Measurements from ENCODE around the gene DPYD.

DPYD gene

DNA sequence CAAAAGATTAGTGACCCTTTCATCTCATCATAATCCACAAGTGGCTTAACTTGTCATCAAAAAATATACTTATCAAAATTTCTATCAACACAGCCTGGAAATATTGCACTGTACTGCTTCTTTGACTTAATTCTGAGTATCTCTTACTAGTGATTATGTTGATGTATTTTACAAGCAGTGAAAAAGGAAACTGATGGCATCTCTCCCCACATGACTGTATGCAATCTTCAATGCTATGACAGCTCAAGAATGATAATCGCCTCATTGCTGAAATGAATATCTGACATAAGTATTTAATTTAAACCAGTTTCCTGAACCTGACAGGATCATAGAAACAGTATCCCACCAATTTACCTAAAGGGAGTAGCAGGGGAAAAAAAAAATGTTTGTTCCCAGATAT lies 79.5 kb downstream of the DPYD start:
- no peak for DNase-seq (ENCODE audit: low read depth in 2 of 2)

DNA sequence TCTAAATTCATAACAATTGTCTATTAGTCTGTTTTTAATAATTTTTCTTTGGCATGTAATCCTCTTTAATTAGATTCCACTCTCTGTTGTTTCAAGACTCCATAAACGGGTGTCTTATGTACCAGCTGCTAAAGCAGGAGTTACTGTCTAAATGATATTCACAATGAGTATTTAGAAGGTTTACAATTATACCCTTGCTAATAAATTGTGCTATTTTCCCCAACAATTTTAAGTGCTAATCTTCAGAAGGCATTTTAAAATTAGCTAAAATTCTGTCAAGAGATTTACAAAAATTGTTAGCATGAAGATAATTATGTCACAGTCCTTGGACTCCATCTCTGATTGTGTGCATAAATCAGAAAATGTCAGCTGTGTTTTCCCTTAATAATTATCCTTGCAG lies 83.7 kb downstream of the DPYD start:
- no peak for DNase-seq (ENCODE audit: low read depth in 2 of 2)

DNA sequence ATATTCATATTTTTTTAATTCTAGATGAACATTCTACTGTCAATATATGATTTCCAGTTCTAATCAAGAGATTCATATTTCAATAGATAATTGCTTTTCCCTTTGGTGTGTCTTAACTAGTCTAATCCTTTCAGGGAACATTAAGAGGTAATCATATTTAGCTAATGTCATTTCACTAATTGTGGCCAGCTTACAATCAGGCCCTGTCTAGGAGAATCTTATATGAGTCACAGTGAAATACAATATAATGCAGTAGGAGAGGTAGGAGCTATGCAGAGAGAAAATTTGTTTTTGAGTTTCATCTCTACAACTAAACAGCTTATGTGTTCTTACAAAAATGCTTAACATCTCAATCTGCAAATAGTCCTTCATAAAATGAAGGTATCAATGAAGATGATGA lies 85.9 kb downstream of the DPYD start:
- no peak for DNase-seq (ENCODE audit: low read depth in 2 of 2)

DNA sequence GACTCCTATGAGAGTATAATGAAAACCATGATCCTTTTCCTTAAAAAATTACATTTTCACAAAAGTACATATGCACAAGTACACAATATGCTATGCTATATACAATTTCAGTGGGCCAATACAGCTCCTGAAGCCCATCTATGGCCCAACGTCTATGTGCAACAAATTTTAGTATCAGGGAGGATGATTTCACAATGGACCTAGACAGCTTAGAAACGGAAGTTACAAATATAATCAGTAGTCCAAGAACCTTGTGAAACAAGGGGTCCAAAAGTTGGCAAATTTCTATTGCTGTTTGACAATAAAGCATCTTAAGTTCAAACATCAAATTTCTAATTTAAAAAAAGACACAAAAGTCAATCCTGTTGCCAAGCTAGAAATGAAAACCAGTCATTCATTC lies 87.0 kb downstream of the DPYD start:
- DNase-seq (ENCODE audit: low read depth in 2 of 2), result no peak

DNA sequence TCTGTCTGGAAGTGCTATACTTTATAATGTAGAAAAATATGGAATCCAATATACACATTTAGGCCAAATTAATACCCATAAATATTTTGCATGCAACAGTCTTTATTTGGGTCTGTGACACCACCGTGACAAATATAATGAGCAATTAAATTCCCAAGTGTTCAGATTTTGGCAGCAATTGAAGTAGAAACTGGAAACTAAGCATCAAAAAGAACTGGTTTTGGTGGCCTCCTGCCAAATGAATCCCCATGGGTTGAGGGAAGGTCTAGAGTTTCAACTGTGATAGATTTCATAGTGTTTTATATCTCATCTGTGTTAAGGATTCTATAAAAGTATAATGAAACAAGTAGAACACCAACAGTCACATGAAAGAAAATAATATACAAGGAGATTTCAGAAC lies 88.4 kb downstream of the DPYD start:
- DNase-seq (ENCODE audit: low read depth in 2 of 2), result peak; percentile 42 to 53

DNA sequence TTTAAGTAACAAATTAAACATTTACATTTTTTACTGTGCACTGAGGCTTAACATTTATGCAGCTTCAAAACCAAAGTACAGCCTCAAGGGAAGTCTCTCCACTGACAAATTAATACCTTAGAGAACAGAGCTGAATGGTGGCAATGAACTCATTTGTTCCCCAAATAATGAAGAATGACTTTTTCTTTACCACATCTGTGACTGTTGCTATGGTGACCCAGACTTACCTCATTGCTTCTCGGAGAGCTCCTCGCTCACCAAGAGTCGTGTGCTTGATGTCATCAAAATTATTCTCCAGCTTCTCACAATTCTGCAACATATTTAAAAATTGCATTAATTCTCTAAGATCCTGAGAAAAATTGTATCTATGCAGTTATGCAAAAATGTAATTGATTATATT lies 92.9 kb downstream of the DPYD start:
- DNase-seq (ENCODE audit: low read depth in 2 of 2), result no peak

DNA sequence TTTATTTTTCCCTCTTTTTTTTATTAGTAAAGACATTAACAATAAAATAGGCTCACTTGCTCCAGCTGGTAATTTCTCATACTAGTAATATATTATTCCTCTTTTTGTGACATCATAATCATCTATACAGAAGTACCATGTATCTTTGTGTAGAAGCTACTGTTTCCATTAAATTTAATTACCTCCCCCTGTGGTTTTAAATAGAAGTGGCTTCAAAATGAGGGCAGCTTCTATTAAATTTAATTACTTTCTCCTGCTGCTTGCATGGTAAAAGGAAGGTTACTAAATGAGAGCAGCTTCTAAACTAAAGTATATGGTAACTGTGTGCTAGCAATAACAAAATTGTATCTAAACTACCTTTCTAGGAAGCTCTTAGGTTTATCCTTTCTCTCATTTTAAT lies 94.0 kb downstream of the DPYD start:
- no peak for DNase-seq (ENCODE audit: low read depth in 2 of 2)

DNA sequence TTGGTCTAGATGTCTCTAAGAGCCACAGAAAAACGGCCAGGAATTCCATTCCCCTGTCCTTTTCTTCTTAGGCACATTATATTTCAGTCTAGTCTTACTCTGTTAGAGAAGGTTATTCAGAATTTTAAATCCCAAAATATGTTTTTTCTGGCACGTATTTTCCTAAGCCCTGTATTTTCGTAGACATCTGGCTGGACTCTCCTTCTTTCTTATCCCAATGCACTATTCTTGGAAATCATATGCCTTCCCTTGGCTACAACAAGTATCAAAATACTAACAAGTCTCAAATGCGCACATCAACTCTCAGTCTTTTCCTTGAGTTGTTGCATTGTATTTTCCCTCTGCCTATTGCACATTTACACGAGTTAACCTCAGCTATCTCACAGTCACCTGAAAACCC lies 96.2 kb downstream of the DPYD start:
- DNase-seq (ENCODE audit: low read depth in 2 of 2), result no peak

DNA sequence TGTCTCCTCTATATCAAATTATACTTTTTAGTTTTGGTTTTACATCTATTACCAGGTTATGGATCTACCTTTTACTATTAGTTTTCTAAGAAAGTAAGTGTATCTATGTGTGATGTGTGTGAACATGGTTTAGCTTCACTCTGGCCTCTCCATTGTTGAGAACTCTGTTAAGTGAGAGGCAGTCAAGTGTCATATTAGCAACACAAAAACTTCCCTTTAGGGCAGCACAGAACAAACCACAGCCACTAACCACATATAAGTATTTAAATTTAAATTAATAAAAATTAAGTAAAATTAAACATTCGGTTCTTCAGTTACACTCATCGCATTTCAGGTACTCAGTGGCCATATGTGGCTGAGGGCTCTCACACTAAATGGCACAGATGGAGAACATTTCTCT lies 96.6 kb downstream of the DPYD start:
- no peak for DNase-seq (ENCODE audit: low read depth in 2 of 2)

DNA sequence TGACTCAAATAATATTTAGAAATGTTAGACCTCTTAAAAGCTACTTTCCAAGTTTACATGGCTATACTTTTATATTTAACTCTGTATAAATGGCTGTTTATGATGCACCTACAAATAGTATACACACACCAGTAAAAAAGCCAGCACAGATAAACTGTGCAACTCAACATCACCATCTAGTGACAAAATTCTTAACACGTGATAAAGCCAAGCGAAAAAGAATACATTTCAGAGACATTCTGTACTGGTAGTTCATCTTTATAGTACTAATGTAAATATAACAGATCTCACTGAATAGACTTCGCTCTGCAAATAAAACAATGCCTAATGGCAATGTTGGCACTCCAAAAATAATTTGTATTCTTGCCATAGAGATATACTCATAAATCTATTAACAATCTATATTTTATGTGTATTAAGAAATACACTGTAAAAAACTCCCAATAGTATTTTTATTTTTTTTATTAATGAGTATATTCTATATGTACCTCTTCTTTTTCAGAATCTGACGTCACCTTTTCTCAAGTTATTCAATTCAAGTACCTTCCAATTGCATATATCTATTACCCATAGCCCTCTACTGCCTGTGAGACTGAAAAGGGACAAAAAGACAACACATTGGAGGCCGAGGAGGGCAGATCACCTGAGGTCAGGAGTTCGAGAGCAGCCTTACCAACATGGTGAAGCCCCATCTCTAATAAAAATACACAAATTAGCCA lies 100.2 kb downstream of the DPYD start:
- DNase-seq (ENCODE audit: low read depth in 2 of 2), result peak in 1 of 2 experiments; percentile 16

DNA sequence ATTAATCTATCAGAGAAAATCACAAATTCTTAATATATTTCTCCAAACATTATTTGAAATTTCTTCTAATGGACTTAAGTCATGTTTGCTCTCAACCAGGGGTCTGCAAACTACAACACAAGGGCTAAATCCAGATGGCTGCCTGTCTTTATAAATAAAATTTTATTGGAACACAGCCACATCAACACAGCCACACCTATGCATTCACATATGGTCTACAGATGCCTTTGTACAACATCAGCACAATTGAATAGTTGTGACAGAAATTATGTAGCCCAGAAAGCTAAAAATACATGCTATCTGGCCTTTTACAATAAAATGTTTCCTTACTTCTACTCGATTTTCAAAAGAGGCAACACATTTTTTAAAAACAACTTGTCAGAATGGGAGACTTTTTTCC lies 103.9 kb downstream of the DPYD start:
- no peak for DNase-seq (ENCODE audit: low read depth in 2 of 2)

DNA sequence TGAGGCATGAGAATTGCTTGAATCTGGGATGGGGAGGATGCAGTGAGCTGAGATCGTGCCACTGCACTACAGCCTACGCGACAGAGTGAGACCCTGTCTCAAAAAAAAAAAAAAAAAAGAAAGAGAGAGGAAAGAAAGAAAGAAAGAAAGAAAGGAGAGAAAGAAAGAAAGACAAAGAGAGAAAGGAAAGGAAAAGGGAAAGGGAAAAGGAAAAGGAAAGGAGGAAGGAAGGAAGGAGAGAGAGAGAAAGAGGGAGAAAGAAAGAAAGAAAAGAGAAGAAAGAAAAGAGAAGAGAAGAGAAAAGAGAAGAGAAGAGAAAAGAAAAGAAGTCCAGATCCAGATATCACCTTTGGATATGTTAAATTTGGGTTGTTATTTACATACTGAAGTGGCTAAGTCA lies 106.0 kb downstream of the DPYD start:
- no peak for DNase-seq (ENCODE audit: low read depth in 2 of 2)

DNA sequence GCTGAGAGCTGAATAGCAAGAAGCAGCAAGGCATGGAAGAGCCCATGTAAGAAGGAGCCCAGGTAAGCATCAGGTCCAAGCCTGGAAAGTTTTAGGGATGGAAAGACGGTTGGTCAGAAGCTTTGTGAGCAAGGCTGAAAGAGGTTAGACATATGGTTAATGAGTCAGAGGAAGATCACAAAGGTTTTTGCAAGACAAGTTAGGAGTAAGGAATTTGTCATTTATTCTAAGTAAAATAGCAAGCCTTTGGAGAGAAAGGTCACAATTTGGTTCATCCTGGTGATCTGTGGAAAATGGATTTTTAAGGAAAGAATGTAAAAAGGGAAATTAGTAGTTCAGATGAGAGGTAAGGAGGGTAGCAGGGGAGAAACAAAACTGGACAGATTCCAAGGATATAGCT lies 106.7 kb downstream of the DPYD start:
- no peak for DNase-seq (ENCODE audit: low read depth in 2 of 2)

DNA sequence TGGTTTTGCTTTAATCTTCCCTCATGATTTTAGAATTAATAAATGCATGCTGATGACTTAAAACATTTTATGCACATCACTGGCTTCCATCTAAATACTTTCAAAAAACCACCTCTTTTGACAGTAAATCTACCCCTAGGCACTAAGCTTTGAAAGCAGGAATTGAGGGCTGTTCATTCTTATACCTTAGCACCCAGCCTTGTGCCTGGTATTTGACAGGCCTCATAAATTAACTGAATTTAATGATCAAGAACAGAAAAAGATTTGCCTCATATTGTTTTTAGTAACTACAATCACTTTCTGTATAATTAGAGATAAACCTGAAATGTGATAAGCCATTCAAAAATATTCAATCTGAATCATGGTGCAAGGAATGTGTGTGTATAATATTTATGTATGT lies 108.8 kb downstream of the DPYD start:
- no peak for DNase-seq (ENCODE audit: low read depth in 2 of 2)

DNA sequence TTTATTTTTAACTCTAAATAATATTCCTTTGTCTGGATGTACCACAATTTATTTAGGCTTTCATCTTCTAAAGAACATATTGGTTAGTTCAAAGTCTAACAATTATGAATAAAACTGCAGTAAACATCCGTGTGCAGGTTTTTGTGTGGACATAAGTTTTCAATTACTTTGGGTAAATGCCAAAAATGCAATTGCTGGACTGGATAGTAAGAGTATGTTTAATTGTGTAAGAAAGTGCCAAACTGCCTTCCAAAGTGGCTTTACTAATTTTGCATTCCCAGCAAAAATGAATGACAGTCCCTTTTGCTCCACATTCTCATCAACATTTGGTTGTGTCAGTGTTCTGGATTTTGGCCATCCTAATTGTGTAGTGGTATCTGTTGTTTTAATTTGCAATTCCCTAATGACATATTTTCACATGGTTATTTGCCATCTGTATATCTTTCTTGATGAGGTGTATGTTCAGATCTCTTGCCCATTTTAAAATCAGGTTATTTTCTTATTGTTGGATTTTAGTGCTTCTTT lies 113.8 kb downstream of the DPYD start:
- DNase-seq (ENCODE audit: low read depth in 2 of 2), result no peak

DNA sequence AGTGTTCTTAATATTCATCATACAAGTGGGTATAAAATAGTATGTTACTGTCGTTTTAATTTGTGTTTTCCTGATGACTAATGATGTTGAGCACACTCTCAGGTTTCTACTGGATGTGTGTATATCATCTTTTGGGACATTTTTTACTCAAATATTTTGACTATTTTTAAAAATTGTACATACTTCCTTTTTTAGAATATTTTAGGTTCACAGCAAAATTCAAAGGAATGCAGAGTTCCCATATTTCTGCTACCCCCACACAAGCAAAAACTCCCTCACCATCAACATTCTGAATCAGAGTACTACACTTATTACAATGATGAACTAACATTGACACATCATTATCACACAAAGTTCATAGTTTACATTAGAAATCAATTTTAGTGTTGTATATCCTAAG lies 114.5 kb downstream of the DPYD start:
- no peak for DNase-seq (ENCODE audit: low read depth in 2 of 2)

DNA sequence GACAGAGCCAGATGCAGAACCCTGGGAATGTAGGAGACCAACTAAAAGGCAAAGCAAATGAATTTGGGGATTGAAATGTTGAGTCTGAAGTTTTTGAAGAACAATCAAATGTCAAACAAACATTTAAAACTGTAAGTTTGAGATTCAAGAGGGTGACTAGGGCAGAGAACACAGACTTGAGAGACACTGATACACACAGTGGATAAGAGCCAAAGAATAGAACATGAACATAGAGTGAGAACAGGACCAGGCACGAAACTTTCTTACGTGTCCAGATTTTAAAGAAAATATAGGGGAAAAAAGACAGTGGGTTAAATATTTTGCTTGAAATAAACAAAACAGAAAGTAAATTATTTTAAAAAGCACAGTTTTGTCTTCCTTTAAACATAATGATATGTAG lies 115.7 kb downstream of the DPYD start:
- no peak for DNase-seq (ENCODE audit: low read depth in 2 of 2)

DNA sequence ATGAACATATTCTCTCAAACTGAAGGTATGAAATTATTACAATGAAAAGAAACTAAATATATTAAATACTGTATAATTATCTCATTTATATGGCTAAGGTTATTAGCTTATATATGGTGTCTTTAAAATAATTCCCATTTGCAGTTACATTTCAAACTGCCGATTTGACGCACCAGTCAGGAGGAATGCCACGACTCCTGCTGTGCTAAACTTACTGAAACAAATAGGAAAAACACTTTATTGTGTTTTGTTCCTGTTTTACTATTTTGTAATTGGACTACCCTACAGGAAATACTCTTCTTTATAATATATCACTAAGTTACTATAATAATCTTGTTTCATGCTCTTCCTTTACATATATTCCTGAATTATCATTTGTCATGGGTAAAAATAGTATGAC lies 117.8 kb downstream of the DPYD start:
- DNase-seq (ENCODE audit: low read depth in 2 of 2), result no peak

DNA sequence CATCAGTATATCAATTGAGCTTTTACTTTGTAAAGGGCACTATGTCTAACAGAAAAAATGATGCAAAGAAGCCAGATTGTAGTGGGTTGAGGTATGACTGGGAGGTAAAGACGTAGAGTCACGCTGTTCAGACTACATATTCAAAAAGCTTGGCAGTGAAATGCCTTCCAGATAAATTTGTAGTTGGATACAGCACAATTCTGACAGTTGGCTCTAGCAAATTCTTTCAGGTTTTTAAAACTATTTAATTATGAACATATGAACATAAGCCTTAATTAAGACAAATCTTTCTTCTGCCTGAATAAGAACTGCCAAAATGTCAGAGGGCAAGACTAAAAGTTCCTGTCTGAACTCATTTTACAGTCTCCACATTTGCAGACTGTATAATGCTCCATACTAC lies 118.8 kb downstream of the DPYD start:
- no peak for DNase-seq (ENCODE audit: low read depth in 2 of 2)

DNA sequence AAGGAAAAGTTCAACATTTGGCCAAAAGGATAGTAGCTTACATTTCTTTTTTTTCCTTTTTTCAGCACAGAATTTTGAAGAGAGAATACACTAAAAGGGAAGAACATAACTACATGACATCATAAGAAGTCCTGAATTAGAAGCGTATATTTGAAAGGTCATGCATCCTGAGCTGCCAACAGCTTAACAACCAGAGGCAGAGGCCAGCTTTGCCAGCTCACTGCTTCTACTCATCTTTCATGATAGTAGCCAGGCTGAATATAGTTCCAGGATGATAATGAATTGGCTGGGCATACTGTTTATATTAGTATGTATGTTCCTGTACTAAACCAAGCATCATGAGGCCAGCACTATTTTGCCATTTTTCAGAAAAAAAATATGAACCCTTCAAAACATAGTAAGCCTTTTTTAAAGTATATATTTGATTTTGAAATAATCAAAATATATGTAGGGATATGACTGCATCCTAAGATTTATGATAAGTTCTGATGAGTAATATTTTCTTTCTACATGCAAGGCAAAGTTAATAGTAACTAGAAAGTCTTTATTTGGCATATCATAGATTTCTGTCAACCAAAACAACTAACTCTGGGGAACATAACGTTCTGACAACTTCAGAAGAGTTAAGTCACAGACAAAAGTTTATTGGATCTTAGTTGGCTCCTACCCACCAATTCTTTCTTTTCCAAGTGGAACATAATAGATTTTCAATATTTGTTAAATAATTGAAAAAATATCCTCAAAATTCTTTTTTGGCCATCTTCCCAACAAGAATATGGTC lies 123.2 kb downstream of the DPYD start:
- no peak for DNase-seq (ENCODE audit: low read depth in 2 of 2)

DNA sequence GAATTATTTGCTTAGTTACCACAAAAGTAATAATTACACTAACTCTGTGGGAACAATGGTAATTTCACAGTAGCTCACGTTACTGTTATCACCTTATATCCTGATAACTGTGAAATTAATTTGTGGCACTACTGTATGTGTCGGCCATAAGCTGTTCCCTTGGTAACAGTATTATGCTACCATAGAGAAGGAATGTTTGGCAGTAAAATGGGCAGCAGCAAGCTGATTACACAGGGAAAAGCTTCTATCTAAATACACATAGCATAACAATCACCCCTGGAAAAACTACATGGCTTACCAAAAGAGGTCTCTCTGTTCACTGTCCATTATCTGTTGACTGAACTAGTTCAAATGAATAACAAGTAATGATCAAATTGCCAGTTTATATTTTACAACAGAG lies 124.1 kb downstream of the DPYD start:
- DNase-seq (ENCODE audit: low read depth in 2 of 2), result no peak

DNA sequence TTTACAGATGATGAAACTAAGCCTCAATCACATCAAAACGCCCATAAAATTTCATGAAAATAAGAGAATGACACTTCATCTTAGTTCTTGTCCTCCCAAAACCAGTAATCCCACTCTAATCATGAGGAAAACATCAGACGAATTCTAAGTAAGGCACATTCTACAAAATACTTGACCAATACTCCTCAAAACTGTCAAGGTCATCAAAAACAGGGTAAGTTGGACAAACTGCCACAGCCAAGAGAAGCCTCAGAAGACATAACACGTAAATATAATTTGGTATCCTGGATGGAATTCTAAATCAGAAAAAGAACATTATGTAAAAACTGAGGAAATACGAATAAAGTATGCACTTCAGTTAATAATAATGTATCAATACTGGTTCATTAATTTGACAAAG lies 128.2 kb downstream of the DPYD start:
- no peak for DNase-seq (ENCODE audit: low read depth in 2 of 2)

DNA sequence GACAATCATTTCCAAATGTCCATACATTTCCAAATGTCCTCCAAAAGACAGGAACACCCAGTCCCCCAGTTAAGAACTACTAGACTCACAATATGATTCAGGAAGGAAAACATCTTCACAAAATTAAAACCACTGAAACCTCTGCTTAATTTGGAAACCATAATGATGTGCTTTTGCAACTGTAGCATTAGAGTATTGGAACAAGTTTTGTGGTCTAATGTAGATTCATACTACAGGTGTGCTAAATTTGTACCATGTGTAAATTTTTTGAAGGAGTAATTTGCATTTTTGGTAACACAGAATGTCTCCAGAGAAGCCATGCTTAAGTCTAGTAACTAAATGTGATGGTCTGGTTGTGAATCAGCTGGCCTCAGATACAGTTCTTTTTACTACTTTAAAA lies 129.6 kb downstream of the DPYD start:
- DNase-seq (ENCODE audit: low read depth in 2 of 2), result peak; percentile 12 to 30

Measured in fibroblast of skin of left biceps (primary cell).